Tibial nerve (tissue), 4 donors: ENCODE measurements around the gene NPHP4. TPM values are rescaled to one million over a fixed set of nuclear protein-coding genes. Genes with fewer than 3 reads are reported as not detected.

ENCODE experiments used
- DNase-seq, 2 donors: peaks; one replicate each; pipeline ENCODE4 v3.0.0-alpha.2; 2019; ENCODE audit warnings: low spot score in 2 of 2
- H3K27ac ChIP-seq, 4 donors: fragments of 200-600 bp; sonication (generic) in 3 of 4; one replicate each; pipeline ENCODE4 v1.5.1; 2017 to 2019; ENCODE audit warnings: mild to moderate bottlenecking in 1 of 4
- H3K27me3 ChIP-seq, 2 donors: fragments of 200-600 bp; sonication (generic) in 1 of 2; one replicate each; pipeline versions ENCODE4 v1.5.1 to v1.6.0; 2017 to 2019
- H3K36me3 ChIP-seq, 3 donors: fragments of 200-600 bp; sonication (generic); one replicate each; pipeline ENCODE4 v1.5.1; 2018 to 2019
- H3K4me1 ChIP-seq, 4 donors: fragments of 200-600 bp; sonication (generic) in 3 of 4; one replicate each; pipeline ENCODE4 v1.5.1; 2017 to 2019
- H3K4me3 ChIP-seq, 4 donors: fragments of 200-600 bp; sonication (generic) in 3 of 4; one replicate each; pipeline ENCODE4 v1.5.1; 2017 to 2019; ENCODE audit warnings: mild to moderate bottlenecking in 1 of 4, moderate library complexity in 1 of 4
- H3K9me3 ChIP-seq, 4 donors: fragments of 200-600 bp; sonication (generic) in 3 of 4; one replicate each; pipeline ENCODE4 v1.5.1; 2017 to 2019
- EP300 ChIP-seq, 2 donors: sonication (generic); formaldehyde crosslinking; IDR thresholded peaks; one replicate each; pipeline ENCODE4 v1.6.1; 2017; ENCODE audit warnings: antibody characterized with exemption in 2 of 2, mild to moderate bottlenecking in 1 of 2
- POLR2A ChIP-seq, 2 donors: fragments of 450-650 bp; IDR thresholded peaks; one replicate each; pipeline ENCODE4 v1.6.1; 2017; ENCODE audit warnings: antibody characterized with exemption in 2 of 2, mild to moderate bottlenecking in 2 of 2, moderate library complexity in 2 of 2
- WGBS, 2 donors: methylation state at CpG; one replicate each; pipeline ENCODE4 v1.1.5; 2018; 5-methylcytosine and 5-hydroxymethylcytosine counted together
- total RNA-seq, 4 donors: library from RNA; depleted of rRNA; stranded (reverse); fragments of >200 nt; gene quantifications; one replicate each; pipeline ENCODE4 v1.1.0, GENCODE V29; 2016
- TF ChIP-seq, protein P1 (sequence below), 5 experiments: fragments of 200-600 bp in 3 of 5; fragments of 450-650 bp in 2 of 5; sonication (generic) in 3 of 5; IDR thresholded peaks; one replicate each; pipeline ENCODE4 v1.5.1; 2016 to 2019; ENCODE audit warnings: antibody characterized with exemption in 5 of 5, mild to moderate bottlenecking in 3 of 5, moderate library complexity in 2 of 5

Gene NPHP4
- total RNA-seq, 4 donors from 2014 or later, result 14.7 to 34.5 (median 28.0) TPM

DNA sequence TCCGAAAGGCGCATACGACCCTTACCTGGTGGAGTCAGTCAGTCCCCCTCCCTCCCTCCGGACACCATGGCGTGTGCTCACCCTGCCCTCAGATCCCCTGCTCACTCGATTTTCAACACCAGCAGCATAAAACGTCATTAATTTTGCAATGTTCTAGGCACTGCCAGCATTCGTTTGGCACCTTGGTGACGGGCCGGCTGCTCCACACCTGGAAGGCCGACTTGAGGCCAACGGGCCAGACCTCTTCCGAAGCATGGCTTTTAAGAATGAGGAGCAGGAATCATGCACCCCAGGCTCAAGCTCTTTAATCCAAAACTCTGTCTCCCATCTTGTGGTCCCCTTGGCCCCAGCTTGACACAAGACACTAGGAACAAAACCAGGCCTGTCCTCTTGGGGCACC lies 33.1 kb downstream of the NPHP4 start:
- no peak for DNase-seq
- no peak overlapping the region for H3K4me3 ChIP-seq
- no peaks in the 10 kb centered on the region for H3K27me3 ChIP-seq
- H3K27ac ChIP-seq, result no peak overlapping the region
- H3K4me1 ChIP-seq, result no peaks in the 10 kb centered on the region
- no peaks in the 10 kb centered on the region for H3K9me3 ChIP-seq
- 90 to 92% methylated on average over 13 of the region's 13 CpGs for WGBS, 2 donors
- TF ChIP-seq, protein P1, sequence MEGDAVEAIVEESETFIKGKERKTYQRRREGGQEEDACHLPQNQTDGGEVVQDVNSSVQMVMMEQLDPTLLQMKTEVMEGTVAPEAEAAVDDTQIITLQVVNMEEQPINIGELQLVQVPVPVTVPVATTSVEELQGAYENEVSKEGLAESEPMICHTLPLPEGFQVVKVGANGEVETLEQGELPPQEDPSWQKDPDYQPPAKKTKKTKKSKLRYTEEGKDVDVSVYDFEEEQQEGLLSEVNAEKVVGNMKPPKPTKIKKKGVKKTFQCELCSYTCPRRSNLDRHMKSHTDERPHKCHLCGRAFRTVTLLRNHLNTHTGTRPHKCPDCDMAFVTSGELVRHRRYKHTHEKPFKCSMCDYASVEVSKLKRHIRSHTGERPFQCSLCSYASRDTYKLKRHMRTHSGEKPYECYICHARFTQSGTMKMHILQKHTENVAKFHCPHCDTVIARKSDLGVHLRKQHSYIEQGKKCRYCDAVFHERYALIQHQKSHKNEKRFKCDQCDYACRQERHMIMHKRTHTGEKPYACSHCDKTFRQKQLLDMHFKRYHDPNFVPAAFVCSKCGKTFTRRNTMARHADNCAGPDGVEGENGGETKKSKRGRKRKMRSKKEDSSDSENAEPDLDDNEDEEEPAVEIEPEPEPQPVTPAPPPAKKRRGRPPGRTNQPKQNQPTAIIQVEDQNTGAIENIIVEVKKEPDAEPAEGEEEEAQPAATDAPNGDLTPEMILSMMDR (IDR thresholded peaks at IDR 0.05), result no peak
- TF ChIP-seq EP300 (IDR thresholded peaks at IDR 0.05) (no peak), POLR2A (IDR thresholded peaks at IDR 0.05) (no peak)
- H3K36me3 ChIP-seq, result peaks cover 0 to 86% (median 0%) of the 10 kb centered on the region in 3 donors

DNA sequence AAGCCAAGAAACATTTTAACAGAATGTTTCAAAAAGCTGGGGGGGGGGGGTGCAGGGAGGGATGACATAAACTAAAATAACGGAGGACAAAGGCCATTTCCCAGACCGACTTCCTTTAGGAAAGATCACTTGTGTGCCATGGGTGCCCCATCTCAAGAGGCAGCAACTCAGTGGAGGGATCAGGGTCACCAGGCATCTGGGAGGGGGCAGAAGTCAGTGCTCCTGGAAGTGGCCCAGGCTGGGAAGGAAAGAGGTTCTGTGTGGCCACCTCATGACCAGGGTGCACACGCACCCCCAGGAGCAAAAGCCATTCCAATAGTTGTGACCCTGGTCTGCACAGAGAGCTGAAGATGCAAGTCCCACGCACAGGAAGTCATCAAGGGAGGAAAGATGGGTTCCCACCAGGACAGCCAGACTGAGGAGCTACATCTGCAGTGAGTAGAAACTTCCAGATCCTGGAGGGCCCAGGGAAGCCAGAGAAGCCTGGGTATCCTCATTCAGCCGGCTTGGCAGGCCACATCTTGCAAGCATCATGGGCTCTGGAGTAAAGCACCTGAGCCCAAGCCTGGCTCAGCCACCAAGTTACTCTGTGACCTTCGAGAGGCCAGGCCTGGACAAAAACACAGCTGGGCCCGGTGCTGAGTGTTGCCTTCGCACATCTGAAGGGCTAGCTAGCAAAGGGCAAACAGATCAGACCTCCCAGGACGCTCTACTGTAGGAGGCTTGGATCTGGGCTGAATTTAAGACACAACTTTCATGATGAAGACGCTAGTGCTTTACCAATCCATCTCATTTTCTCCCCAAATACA lies 36.0 kb downstream of the NPHP4 start:
- no peak for DNase-seq
- Histone ChIP-seq H3K27ac (no peak overlapping the region), H3K4me3 (no peak overlapping the region), H3K36me3 (peaks cover 0 to 93% (median 0%) of the 10 kb centered on the region in 3 donors), H3K9me3 (no peaks in the 10 kb centered on the region), H3K27me3 (no peaks in the 10 kb centered on the region), H3K4me1 (no peaks in the 10 kb centered on the region)
- WGBS, 2 donors, result 72 to 78% methylated on average over 9 to 10 of the region's 10 CpGs
- TF ChIP-seq EP300 (IDR thresholded peaks at IDR 0.05) (no peak), POLR2A (IDR thresholded peaks at IDR 0.05) (no peak)
- TF ChIP-seq, protein P1 (IDR thresholded peaks at IDR 0.05), result no peak

DNA sequence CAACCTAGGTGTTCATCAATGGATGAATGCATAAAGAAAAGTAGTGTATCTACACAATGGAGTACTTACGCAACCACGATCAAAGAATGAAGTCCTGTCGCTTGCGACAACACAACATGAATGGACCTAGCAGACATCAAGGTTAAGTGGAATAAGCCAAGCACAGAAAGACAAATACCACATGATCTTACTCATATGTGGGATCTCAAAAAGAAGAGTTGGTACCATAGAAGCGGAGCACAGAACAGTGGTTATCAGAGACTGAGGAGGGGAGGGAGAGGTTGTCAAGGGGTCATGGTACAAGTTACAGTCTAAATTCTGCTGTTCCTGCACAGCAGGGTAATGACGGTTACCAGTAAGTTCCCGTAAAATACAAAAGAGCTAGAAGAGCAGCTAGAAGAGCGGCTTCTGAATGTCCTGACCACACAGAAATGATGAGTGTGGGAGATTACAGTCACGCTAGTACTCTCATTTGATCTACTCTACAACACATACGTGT lies 36.7 kb downstream of the NPHP4 start:
- WGBS, 2 donors, result 88 to 90% methylated on average over 10 of the region's 10 CpGs
- Histone ChIP-seq H3K4me1 (no peaks in the 10 kb centered on the region), H3K27ac (no peak overlapping the region), H3K27me3 (no peaks in the 10 kb centered on the region), H3K36me3 (peaks cover 0 to 93% (median 0%) of the 10 kb centered on the region in 3 donors), H3K9me3 (no peaks in the 10 kb centered on the region), H3K4me3 (no peak overlapping the region)
- TF ChIP-seq, protein P1 (IDR thresholded peaks at IDR 0.05), result no peak
- no peak for TF ChIP-seq POLR2A (IDR thresholded peaks at IDR 0.05)
- no peak for DNase-seq

DNA sequence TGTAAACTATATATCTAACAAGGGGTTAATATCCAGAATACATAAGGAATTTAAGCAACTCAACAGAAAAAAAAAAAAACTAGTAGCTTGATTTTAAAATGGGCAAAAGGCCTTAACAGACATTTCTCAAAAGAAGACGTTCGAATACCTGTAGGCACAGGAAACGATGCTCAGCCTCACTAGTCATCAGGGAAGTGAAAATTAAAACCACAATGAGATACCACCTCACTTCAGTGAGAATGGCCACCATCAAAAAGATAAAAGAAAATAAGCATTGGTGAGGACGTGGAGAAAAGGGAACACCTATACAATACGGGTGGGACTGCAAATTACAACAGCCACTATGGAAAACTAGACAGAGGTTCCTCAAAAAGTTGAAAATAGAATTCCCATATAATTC lies 37.3 kb downstream of the NPHP4 start:
- Histone ChIP-seq H3K9me3 (no peaks in the 10 kb centered on the region), H3K36me3 (peaks cover 0 to 93% (median 0%) of the 10 kb centered on the region in 3 donors)
- WGBS, 2 donors, result 87 to 88% methylated on average over 5 of the region's 5 CpGs

DNA sequence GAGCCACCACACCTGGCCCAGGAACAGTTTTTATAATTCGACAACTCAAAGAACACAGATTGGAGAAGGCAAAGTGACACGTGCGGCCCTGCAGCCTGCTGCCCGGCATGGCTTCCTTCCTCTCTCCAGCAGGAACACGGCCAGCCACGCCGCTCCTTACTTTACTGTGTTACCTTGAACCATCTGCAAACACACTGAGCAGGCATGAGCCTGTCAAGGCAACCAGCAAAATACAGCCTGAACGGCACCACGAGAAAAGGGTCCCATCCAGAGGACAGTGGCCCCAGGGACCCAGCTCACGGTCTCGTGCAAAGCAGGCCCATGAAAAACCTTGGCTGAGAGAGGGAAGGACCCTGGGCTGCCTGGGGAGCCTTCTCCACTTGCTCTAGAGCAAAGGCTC lies 38.8 kb downstream of the NPHP4 start:
- no peaks in the 10 kb centered on the region for H3K9me3 ChIP-seq
- H3K4me1 ChIP-seq, result no peaks in the 10 kb centered on the region
- H3K27me3 ChIP-seq, result no peaks in the 10 kb centered on the region
- no peak for DNase-seq
- no peak overlapping the region for H3K27ac ChIP-seq
- TF ChIP-seq POLR2A (IDR thresholded peaks at IDR 0.05) (no peak), EP300 (IDR thresholded peaks at IDR 0.05) (no peak)
- TF ChIP-seq, protein P1 (IDR thresholded peaks at IDR 0.05), result no peak
- H3K36me3 ChIP-seq, result peaks cover 0 to 84% (median 0%) of the 10 kb centered on the region in 3 donors
- no peak overlapping the region for H3K4me3 ChIP-seq
- WGBS, 2 donors, result 93 to 95% methylated on average over 11 of the region's 11 CpGs

More for the DNA sequence above, 37.3 kb downstream of the NPHP4 start:
- Histone ChIP-seq H3K27ac (no peak overlapping the region), H3K27me3 (no peaks in the 10 kb centered on the region), H3K4me3 (no peak overlapping the region), H3K4me1 (no peaks in the 10 kb centered on the region)
- TF ChIP-seq, protein P1 (IDR thresholded peaks at IDR 0.05), result no peak
- no peak for TF ChIP-seq EP300 (IDR thresholded peaks at IDR 0.05)
- TF ChIP-seq POLR2A (IDR thresholded peaks at IDR 0.05), result no peak
- DNase-seq, result no peak
